GM19035 (cell line): ENCODE measurements around the gene RBMS3.
"Not testable (repeated sequence)": the region's sequence is repeated elsewhere in the genome, so short reads cannot be mapped to it uniquely, and the experiment has no call there.

Experiments
- ATAC-seq: cut with Tn5 transposase; IDR thresholded peaks from one replicate; pipeline ENCODE4 v1.9.1; 2021; ENCODE audit not compliant: unreplicated experiment

The RBMS3 gene

GRCh38 chr3:30044515-30044914 is 763.6 kb downstream of the RBMS3 start:
- ATAC-seq: no peak

GRCh38 chr3:30048431-30048830 is 767.6 kb downstream of the RBMS3 start:
- no peak for ATAC-seq

GRCh38 chr3:30050116-30050515 is 769.2 kb downstream of the RBMS3 start:
- not testable (repeated sequence) for ATAC-seq

GRCh38 chr3:30059240-30059639 is 778.4 kb downstream of the RBMS3 start:
- ATAC-seq: no peak
